HG03469 (cell line): ENCODE data around the gene DVL1.

Experiments
- ATAC-seq: cut with Tn5 transposase; IDR thresholded peaks from one replicate; pipeline ENCODE4 v1.9.1; 2021; ENCODE audit warnings: mild to moderate bottlenecking, moderate library complexity, moderate number of reproducible peaks; ENCODE audit not compliant: unreplicated experiment

Gene DVL1

GRCh38 chr1:1299686-1300351, 49.4 kb downstream of the DVL1 start:
- ATAC-seq: no peak

- ATAC-seq: no peak
These were observed 50.1 kb downstream of the DVL1 start for GRCh38 chr1:1298861-1299685.

DNA sequence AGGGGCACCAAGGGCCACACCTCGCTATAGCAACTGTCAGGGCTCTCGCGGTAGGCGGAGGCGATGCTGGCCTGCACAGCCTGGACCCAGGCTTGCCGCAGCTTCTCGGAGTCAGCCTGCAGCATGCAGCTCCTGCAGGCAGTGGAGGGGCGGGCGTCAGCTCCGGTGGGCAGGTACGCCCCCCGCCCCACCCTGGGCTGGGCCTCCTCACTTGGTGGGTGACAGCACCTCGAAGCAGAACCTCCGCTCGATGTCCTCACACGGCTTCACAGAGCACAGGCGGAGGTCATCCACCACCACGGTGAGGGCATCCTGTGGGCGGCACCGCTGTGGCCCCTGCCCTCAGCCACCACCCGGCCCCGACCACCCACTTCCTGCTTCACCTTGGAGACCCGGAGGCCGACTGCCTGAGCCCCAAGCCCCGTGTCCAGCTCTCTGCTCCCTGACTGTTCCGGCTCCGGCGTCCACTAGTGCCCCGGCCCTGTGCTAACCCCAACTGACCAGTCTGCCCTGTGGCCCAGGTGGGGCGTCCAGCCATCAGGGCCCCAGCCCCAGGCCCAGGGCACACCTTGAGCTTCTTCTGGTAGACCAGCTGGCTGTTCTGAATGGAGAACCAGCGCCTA, 51.3 kb downstream of the DVL1 start:
- ATAC-seq: no peak

GRCh38 chr1:1296070-1297061, 52.9 kb downstream of the DVL1 start:
- ATAC-seq: no peak

DNA sequence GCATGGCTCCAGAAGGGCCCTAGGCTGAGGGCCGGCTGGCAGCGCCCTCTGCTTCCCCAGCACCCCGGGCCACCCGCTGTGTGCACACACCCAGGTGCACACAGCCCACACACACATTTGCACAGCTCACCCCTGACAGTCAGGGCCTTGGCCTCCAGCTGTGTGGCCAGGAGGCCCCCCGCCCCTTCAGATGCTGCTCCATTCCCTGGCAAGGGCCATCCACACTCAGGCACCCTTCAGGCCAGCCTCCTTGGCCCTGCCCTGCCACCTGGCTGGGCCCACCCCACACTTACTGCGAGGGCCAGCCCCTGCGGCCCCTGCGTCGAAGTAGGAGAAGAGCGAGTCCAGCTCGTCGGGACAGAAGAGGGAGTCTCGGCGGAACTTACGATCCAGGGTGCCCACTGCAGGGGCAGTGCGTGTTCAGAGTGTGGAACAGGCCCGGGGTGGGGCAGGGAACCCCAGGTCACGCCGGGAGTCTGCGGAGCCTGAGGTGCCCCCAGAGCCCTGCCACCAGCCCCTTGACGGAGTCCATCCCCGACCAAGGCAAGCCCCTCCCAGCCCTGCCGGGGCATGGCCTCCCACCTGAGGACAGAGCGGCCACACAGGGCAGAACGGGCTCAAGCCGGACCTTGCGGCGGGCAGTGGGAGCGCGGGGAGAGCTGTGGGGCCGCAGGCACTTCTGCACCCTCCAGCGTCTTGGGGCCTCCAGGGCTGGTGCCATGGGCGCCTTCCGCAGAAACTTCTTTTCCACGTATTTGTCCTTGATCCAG, 53.9 kb downstream of the DVL1 start:
- ATAC-seq: no peak

DNA sequence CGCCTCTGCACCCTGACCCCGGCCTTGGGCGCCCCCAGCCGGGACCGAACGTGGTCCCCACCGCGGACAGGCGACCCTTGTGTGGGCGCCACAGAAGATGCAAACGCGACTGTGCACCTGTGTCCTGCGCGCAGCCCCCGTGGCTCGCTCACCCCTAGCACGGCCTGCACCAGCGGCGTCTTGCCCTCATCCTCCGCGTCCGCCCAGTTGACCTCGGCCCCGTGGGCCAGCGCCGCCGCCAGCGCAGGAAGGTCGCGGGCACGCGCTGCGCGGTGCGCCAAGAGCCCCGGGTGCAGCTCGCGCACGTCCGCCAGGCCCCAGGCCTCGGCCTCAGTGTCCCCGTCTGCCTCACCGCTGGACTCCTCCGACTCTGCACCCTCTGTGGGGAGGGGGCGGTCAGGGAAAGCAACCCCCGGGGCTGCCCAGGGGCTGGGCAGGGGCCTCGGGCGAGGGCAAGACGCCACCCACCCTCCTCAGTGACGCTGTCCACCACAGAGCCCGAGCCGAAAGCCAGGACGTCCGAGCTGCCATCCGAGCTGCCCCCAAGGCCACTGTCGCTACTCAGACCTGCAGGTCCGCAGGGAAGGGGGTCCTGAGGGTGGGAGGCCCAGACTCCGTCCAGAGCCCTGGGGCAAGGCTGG, 54.8 kb downstream of the DVL1 start:
- no peak for ATAC-seq

DNA sequence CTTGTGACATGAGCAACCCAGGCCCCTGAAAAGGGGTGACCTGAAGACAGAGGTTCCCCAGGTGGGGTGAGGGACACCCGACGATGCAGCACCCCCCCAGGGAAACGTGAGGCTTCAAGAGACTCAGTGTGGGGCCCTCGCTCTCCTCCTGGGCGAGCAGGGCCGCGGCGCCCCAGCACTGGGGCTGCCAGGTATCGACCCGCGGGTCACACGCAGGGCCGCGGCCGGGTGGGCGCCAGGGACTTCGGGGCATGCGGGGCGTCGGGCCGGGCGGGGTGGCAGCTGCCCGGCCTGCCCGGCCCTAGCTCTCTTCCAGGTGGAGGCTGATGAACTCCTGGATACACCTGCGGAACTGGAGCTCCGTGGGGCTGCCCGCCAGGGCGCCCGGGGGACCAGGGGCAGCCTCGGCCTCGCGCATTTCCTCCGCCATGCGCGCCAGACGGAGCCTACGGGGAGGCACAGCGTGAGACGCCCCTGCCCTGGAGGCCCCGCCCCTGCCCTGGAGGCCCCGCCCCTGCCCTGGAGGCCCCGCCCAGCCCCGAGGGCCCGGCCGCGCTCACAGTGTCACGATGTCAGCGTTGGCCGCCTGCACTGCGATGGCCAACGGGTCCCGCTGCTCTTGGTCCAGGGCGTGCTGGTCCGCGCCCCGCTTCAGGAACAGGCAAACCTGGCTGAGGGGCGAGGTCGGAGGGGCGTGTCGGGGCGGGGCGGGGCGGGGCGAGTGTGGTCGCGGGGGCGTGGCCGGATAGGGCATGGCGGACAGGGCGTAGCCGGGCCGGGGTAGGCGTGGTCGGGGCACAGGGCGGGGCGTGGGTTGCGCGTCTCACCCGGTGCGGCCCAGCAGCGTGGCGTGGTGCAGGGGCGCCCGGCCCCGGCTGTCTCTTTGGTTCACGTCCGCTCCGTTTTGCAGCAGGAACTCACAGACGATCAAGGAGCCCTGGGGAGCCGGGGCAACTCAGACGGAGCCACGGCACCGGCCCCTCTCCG, 55.7 kb downstream of the DVL1 start:
- no peak for ATAC-seq

- no peak for ATAC-seq
These were observed 56.4 kb downstream of the DVL1 start for GRCh38 chr1:1292851-1293250.

DNA sequence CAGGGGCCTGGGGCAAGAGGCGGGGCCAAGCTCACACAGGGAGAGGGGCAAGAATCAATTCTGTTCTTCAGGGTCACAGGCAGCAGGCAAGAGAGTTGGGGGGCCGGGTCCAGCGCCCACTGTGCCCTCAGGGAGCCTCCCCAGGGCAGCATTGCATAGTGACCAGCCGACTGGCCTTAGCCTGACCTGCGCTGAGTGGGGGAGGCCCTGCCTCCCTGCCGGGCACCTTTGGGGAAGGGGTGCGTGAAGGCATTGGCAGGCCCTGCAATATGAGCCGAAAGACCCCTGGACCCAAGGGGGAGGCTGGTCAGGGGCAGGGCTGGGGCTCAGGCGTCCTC, 56.8 kb downstream of the DVL1 start:
- ATAC-seq: no peak

- ATAC-seq: no peak
These were observed 57.4 kb downstream of the DVL1 start for GRCh38 chr1:1291548-1292441.

DNA sequence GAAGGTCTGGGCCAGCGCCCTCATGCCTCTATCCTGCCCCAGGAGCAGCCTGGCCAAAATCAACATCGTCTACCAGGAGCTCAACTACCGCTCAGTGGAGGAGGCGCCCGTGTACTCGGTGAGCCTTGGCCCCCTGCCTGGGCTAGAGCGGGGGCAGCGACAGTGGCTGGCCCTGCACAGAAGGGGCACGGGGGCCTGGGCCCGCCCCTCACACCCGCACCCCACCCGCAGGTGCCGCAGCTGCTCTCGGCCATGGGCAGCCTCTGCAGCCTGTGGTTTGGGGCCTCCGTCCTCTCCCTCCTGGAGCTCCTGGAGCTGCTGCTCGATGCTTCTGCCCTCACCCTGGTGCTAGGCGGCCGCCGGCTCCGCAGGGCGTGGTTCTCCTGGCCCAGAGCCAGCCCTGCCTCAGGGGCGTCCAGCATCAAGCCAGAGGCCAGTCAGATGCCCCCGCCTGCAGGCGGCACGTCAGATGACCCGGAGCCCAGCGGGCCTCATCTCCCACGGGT, 58.1 kb downstream of the DVL1 start:
- no peak for ATAC-seq

- no peak for ATAC-seq
These were observed 58.9 kb downstream of the DVL1 start for GRCh38 chr1:1290238-1290731.

GRCh38 chr1:1287288-1288110, 61.7 kb downstream of the DVL1 start:
- no peak for ATAC-seq

DNA sequence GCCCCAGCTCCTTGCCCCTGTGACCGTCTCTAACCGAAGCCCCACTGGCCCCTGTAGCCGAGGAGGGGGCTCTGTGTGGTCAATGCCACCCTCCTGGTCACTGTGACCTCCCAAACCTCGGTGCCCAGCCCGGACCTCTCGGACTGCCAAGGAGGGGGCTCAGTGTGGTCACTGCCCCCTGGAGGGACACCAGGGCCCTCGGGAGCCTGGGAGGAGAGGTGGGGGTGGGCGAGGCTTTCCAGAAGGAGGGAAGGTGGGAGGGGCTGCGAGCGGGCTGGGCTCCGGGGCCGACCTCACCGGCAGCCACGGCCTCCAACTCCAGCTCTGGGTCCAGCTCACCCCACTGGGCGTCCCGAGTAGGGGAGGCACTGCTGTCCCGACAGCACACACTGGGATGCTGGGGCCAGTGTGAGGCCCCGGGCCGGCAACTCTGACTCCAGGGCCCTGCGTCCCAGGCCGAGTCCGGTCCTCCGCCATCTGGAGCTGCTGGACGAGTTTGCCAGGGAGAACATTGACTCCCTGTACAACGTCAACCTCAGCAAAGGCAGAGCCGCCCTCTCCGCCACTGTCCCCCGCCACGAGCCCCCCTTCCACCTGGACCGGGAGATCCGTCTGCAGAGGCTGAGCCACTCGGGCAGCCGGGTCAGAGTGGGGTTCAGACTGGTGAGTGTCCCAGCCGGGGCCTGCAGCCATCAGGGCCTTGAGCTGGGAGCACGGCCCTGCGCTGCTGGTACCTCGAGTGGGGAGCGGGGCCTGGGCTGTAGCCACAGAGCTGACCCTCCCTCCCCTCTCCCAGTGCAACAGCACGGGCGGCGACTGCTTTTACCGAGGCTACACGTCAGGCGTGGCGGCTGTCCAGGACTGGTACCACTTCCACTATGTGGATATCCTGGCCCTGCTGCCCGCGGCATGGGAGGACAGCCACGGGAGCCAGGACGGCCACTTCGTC, 62.6 kb downstream of the DVL1 start:
- ATAC-seq: no peak
